Posterior vena cava (tissue), 2 donors: ENCODE measurements around the gene CSHL1. TPM values are rescaled to one million over a fixed set of nuclear protein-coding genes. Genes with fewer than 3 reads are reported as not detected.
"Not testable (repeated sequence)": the region's sequence is repeated elsewhere in the genome, so short reads cannot be mapped to it uniquely, and the experiment has no call there.

Experiments used
- DNase-seq: peaks from one replicate; pipeline ENCODE4 v3.0.0-alpha.2; 2020; ENCODE audit warnings: low spot score
- intact Hi-C, 2 donors: fragments of 100-400 bp; cut with DNase I; formaldehyde crosslinking; loops; one replicate each; pipeline versions ENCODE4 v1.14.1 to v1.14.2; 2022 to 2023
- total RNA-seq, 2 donors: library from RNA; stranded (reverse); fragmentation: NEBNext Ultra II Directional; extraction: Animal tissue kit (Norgen Biotek cat#: 25700); gene quantifications; one replicate each; pipeline ENCODE4 v1.2.1, GENCODE V29; 2021
- donor health status: DM: yes; HTN: yes; CAD: no.
- donor health status: DM: yes; HTN: yes; CAD: no.

The CSHL1 gene
- total RNA-seq, 2 donors from 2014 or later, result not detected

GRCh38 chr17:63925615-63926014 is 14.6 kb upstream of the CSHL1 start:
- DNase-seq, result no peak
- intact Hi-C loops, result no loop called here

GRCh38 chr17:63922402-63922801 is 11.3 kb upstream of the CSHL1 start:
- DNase-seq, intact Hi-C loops: not testable (repeated sequence)

- intact Hi-C loops, DNase-seq: not testable (repeated sequence)
Measured at GRCh38 chr17:63920779-63921178, 9.7 kb upstream of the CSHL1 start.

GRCh38 chr17:63920050-63920449 is 9.0 kb upstream of the CSHL1 start:
- intact Hi-C loops, DNase-seq: not testable (repeated sequence)

- intact Hi-C loops, result loop anchor here (5.0 to 10.0 kb wide), 3 partner anchors 105 to 215 kb away; partner anchors contain the start of genes ERN1 (in 2 of the 2) and ICAM2 (in 1 of the 2)
- no peak for DNase-seq
Measured at GRCh38 chr17:63919311-63919723, 8.3 kb upstream of the CSHL1 start.

- DNase-seq, result not testable (repeated sequence)
- intact Hi-C loops, result loop anchor here (5.0 to 10.0 kb wide), 3 partner anchors 106 to 216 kb away; partner anchors contain the start of genes ERN1 (in 2 of the 2) and ICAM2 (in 1 of the 2)
Measured at GRCh38 chr17:63918789-63919305, 7.8 kb upstream of the CSHL1 start, which contains the start of gene GH1. Gene GH1 (minus strand): TSS chr17:63918839. CDS start chr17:63918776, 63 bp downstream.

GRCh38 chr17:63918305-63918704 is 7.2 kb upstream of the CSHL1 start:
- no peak for DNase-seq
- intact Hi-C loops, result loop anchor here (5.0 to 10.0 kb wide), 3 partner anchors 106 to 216 kb away; partner anchors contain the start of genes ERN1 (in 2 of the 2) and ICAM2 (in 1 of the 2)

GRCh38 chr17:63917646-63918045 is 6.6 kb upstream of the CSHL1 start:
- DNase-seq, result peak; percentile 49
- intact Hi-C loops, result loop anchor here (5.0 to 10.0 kb wide), 3 partner anchors 107 to 217 kb away; partner anchors contain the start of genes ERN1 (in 2 of the 2) and ICAM2 (in 1 of the 2)

- peak; percentile 53 for DNase-seq
- intact Hi-C loops, result loop anchor here (5.0 to 10.0 kb wide), 3 partner anchors 108 to 218 kb away; partner anchors contain the start of genes ERN1 (in 2 of the 2) and ICAM2 (in 1 of the 2)
Measured at GRCh38 chr17:63917206-63917605, 6.1 kb upstream of the CSHL1 start.

GRCh38 chr17:63916566-63917185 is 5.6 kb upstream of the CSHL1 start:
- peak; percentile 66 for DNase-seq
- intact Hi-C loops, result loop anchor here (5.0 to 10.0 kb wide), 3 partner anchors 108 to 218 kb away; partner anchors contain the start of genes ERN1 (in 2 of the 2) and ICAM2 (in 1 of the 2)

GRCh38 chr17:63915753-63916152 is 4.7 kb upstream of the CSHL1 start:
- peak; percentile 26 for DNase-seq
- intact Hi-C loops, result loop anchor here (5.0 to 10.0 kb wide), 3 partner anchors 109 to 219 kb away; partner anchors contain the start of genes ERN1 (in 2 of the 2) and ICAM2 (in 1 of the 2)

- intact Hi-C loops, result loop anchor here in 1 of 2 donors (10.0 kb wide), 2 partner anchors 110 to 220 kb away; partner anchors contain the start of genes ERN1 and ICAM2
- peak; percentile 55 for DNase-seq
Measured at GRCh38 chr17:63914471-63914870, 3.4 kb upstream of the CSHL1 start.

- intact Hi-C loops, result loop anchor here in 1 of 2 donors (10.0 kb wide), 2 partner anchors 113 to 223 kb away; partner anchors contain the start of genes ERN1 and ICAM2
- DNase-seq, result peak; percentile 76
Measured at GRCh38 chr17:63911657-63912100, 621 bp upstream of the CSHL1 start.

GRCh38 chr17:63910096-63910495 is 962 bp downstream of the CSHL1 start:
- intact Hi-C loops, result loop anchor here in 1 of 2 donors (10.0 kb wide), 2 partner anchors 115 to 225 kb away; partner anchors contain the start of genes ERN1 and ICAM2
- DNase-seq, result peak; percentile 74

GRCh38 chr17:63909586-63909985 is 1.5 kb downstream of the CSHL1 start:
- intact Hi-C loops, result not testable (repeated sequence)
- DNase-seq, result peak; percentile 47

GRCh38 chr17:63907161-63907778 is 3.8 kb downstream of the CSHL1 start:
- intact Hi-C loops, result not testable (repeated sequence)
- DNase-seq, result peak; percentile 28

- DNase-seq, intact Hi-C loops: not testable (repeated sequence)
Measured at GRCh38 chr17:63904796-63905195, 6.3 kb downstream of the CSHL1 start.

GRCh38 chr17:63903787-63904201 is 7.3 kb downstream of the CSHL1 start:
- peak; percentile 19 for DNase-seq
- intact Hi-C loops, result not testable (repeated sequence)

GRCh38 chr17:63901971-63902370 is 9.1 kb downstream of the CSHL1 start:
- DNase-seq, intact Hi-C loops: not testable (repeated sequence)
